ENCODE results near the gene NRG2. TPM values are rescaled to one million over a fixed set of nuclear protein-coding genes. Genes with fewer than 3 reads are reported as not detected.

NRG2 gene
- total RNA-seq, 1 experiment from 2014 or later: 0.59 TPM

- H3K4me1 ChIP-seq: no peaks in the 10 kb centered on the region
- no peak for DNase-seq
- H3K9me3 ChIP-seq: no peaks in the 10 kb centered on the region
- ChIA-PET CTCF (interaction anchor here (1.2 kb wide), 1 partner anchor 88 kb away, joined by 4 read pairs; no protein-coding TSS in a partner anchor), POLR2A (no interaction called here)
- H3K36me3 Mint-ChIP-seq (ENCODE audit: insufficient read depth, unreplicated experiment): no peaks in the 10 kb centered on the region
- BruUV-seq (replicated peaks): no TSS peak
- H3K4me3 ChIP-seq (ENCODE audit: low read depth, low read length): no peak overlapping the region
- no peaks in the 10 kb centered on the region for H3K9me3 Mint-ChIP-seq (ENCODE audit: unreplicated experiment)
- no peaks in the 10 kb centered on the region for H3K36me3 ChIP-seq (ENCODE audit: control insufficient read depth, insufficient read depth, low read length)
- H3K4me3 Mint-ChIP-seq (ENCODE audit: unreplicated experiment): no peak overlapping the region
- H3K27me3 ChIP-seq (replicated peaks; ENCODE audit: control insufficient read depth, insufficient read depth, low read length): no peaks in the 10 kb centered on the region; the same call in 1 of the 2 replicates
- H3K27me3 Mint-ChIP-seq (ENCODE audit: insufficient read depth, unreplicated experiment): peaks cover 7% of the 10 kb centered on the region
- no peak overlapping the region for H3K27ac Mint-ChIP-seq (ENCODE audit: unreplicated experiment)
- no peak for TF ChIP-seq CTCF (IDR thresholded peaks at IDR 0.05; ENCODE audit: insufficient read depth in 1 of 2, low read depth in 1 of 2, low read length in 1 of 2, severe bottlenecking in 1 of 2, unreplicated experiment in 1 of 2)
- H3K4me1 Mint-ChIP-seq (ENCODE audit: low read depth, unreplicated experiment): no peaks in the 10 kb centered on the region
- intact Hi-C loops (cut with micrococcal nuclease; ENCODE audit: unreplicated experiment): no loop called here
Measured at GRCh38 chr5:140056880-140057279, 13.8 kb upstream of the NRG2 start.

GRCh38 chr5:140055152-140055551, 12.1 kb upstream of the NRG2 start:
- Mint-ChIP-seq H3K4me3 (ENCODE audit: unreplicated experiment) (no peak overlapping the region), H3K36me3 (ENCODE audit: insufficient read depth, unreplicated experiment) (no peaks in the 10 kb centered on the region), H3K4me1 (ENCODE audit: low read depth, unreplicated experiment) (no peaks in the 10 kb centered on the region), H3K27ac (ENCODE audit: unreplicated experiment) (no peak overlapping the region), H3K27me3 (ENCODE audit: insufficient read depth, unreplicated experiment) (peaks cover 7% of the 10 kb centered on the region), H3K9me3 (ENCODE audit: unreplicated experiment) (no peaks in the 10 kb centered on the region)
- Histone ChIP-seq H3K4me3 (ENCODE audit: low read depth, low read length) (no peak overlapping the region), H3K27me3 (replicated peaks; ENCODE audit: control insufficient read depth, insufficient read depth, low read length) (no peaks in the 10 kb centered on the region; the same call in 1 of the 2 replicates), H3K4me1 (no peaks in the 10 kb centered on the region), H3K9me3 (no peaks in the 10 kb centered on the region), H3K36me3 (ENCODE audit: control insufficient read depth, insufficient read depth, low read length) (no peaks in the 10 kb centered on the region)
- ChIA-PET CTCF (interaction anchor here (0.7 to 1.2 kb wide), 2 partner anchors 76 to 234 kb away, joined by 3 to 4 read pairs; no protein-coding TSS in a partner anchor), POLR2A (no interaction called here)
- intact Hi-C loops (cut with micrococcal nuclease; ENCODE audit: unreplicated experiment): no loop called here
- no TSS peak for BruUV-seq (replicated peaks)
- DNase-seq: no peak
- TF ChIP-seq CTCF (IDR thresholded peaks at IDR 0.05; ENCODE audit: insufficient read depth in 1 of 2, low read depth in 1 of 2, low read length in 1 of 2, severe bottlenecking in 1 of 2, unreplicated experiment in 1 of 2): no peak

- POLR2A ChIA-PET: no interaction called here
- H3K9me3 Mint-ChIP-seq (ENCODE audit: unreplicated experiment): no peaks in the 10 kb centered on the region
- no peak overlapping the region for H3K27ac Mint-ChIP-seq (ENCODE audit: unreplicated experiment)
- no peaks in the 10 kb centered on the region for H3K36me3 Mint-ChIP-seq (ENCODE audit: insufficient read depth, unreplicated experiment)
- H3K4me3 Mint-ChIP-seq (ENCODE audit: unreplicated experiment): no peak overlapping the region
- intact Hi-C loops (cut with micrococcal nuclease; ENCODE audit: unreplicated experiment): no loop called here
- peaks cover 7% of the 10 kb centered on the region for H3K27me3 Mint-ChIP-seq (ENCODE audit: insufficient read depth, unreplicated experiment)
- Histone ChIP-seq H3K27me3 (replicated peaks; ENCODE audit: control insufficient read depth, insufficient read depth, low read length) (no peaks in the 10 kb centered on the region; the same call in 1 of the 2 replicates), H3K9me3 (no peaks in the 10 kb centered on the region), H3K4me1 (no peaks in the 10 kb centered on the region), H3K36me3 (ENCODE audit: control insufficient read depth, insufficient read depth, low read length) (no peaks in the 10 kb centered on the region), H3K4me3 (ENCODE audit: low read depth, low read length) (no peak overlapping the region)
- no TSS peak for BruUV-seq (replicated peaks)
- CTCF ChIA-PET: interaction anchor here (1.2 kb wide), 1 partner anchor 75 kb away, joined by 3 read pairs; no protein-coding TSS in a partner anchor
- no peak for DNase-seq
- H3K4me1 Mint-ChIP-seq (ENCODE audit: low read depth, unreplicated experiment): no peaks in the 10 kb centered on the region
- no peak for TF ChIP-seq CTCF (IDR thresholded peaks at IDR 0.05; ENCODE audit: insufficient read depth in 1 of 2, low read depth in 1 of 2, low read length in 1 of 2, severe bottlenecking in 1 of 2, unreplicated experiment in 1 of 2)
Measured at GRCh38 chr5:140054086-140054689, 11.1 kb upstream of the NRG2 start.

Data from Caco-2 (cell line).